ENCODE measurements around the gene TRAK2. TPM values are rescaled to one million over a fixed set of nuclear protein-coding genes. Genes with fewer than 3 reads are reported as not detected.

Gene TRAK2
- total and polyA plus RNA-seq, 2 experiments from 2014 or later: 6.7 to 17.0 TPM

DNA sequence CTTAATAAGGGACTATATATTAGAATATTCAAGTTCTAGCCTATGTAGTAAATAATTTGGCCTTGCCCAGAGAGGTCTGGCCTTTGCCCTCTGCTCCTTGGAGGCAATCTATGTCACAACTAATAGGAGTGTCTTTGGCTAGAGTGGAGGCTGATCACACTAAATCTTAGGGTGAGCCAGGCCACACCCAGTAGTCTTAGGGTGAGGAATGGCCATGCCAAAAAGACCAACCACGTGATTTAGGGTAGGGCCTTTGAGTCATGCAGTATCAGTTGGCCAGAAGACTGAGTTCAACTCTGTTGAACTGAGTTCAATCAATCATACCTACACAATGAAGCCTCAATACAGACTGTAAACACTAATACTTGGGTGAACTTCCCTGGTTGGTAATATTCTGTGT lies 68.1 kb downstream of the TRAK2 start:
- Mint-ChIP-seq H3K9me3 (no peaks in the 10 kb centered on the region), H3K4me3 (no peak overlapping the region), H3K36me3 (ENCODE audit: low read depth) (peaks cover 15% of the 10 kb centered on the region), H3K27ac (no peak overlapping the region), H3K27me3 (ENCODE audit: insufficient read depth, low read depth, poor library complexity) (peaks cover 2% of the 10 kb centered on the region), H3K4me1 (peaks cover 11% of the 10 kb centered on the region)
- peaks cover 5% of the 10 kb centered on the region; the same call in 1 of the 2 replicates for H3K4me1 ChIP-seq (ENCODE audit: insufficient read depth)
- H3F3A ChIP-seq (replicated peaks; ENCODE audit: low read depth): no peaks in the 10 kb centered on the region
- no peaks in the 10 kb centered on the region for H3K79me2 ChIP-seq (replicated peaks; ENCODE audit: insufficient read depth)
- H3K27me3 ChIP-seq (ENCODE audit: insufficient read depth): no peaks in the 10 kb centered on the region
- no peak overlapping the region for H3K4me3 ChIP-seq
- no peaks in the 10 kb centered on the region for H4K20me1 ChIP-seq (replicated peaks; ENCODE audit: insufficient read depth)
- no peaks in the 10 kb centered on the region for H3K9me2 ChIP-seq (ENCODE audit: insufficient read depth)
- no peak overlapping the region for H2AFZ ChIP-seq
- no peak overlapping the region for H3K4me2 ChIP-seq
- DNase-seq (ENCODE audit: low spot score): no peak
- TF ChIP-seq CREB1 (CRISPR knock-in tag; IDR thresholded peaks at IDR 0.05; ENCODE audit: low read depth) (no peak), POLR2AphosphoS5 (IDR thresholded peaks at IDR 0.05; ENCODE audit: low read depth) (no peak), EZH2 (IDR thresholded peaks at IDR 0.05; ENCODE audit: low read depth, unreplicated experiment) (no peak), ZNF114 (CRISPR knock-in tag; IDR thresholded peaks at IDR 0.05) (no peak), JUNB (IDR thresholded peaks at IDR 0.05; ENCODE audit: unreplicated experiment) (no peak), ZNF331 (CRISPR knock-in tag; IDR thresholded peaks at IDR 0.05; ENCODE audit: low read depth) (no peak), STAT1 (IDR thresholded peaks at IDR 0.05; ENCODE audit: unreplicated experiment) (no peak), NANOG (IDR thresholded peaks at IDR 0.05; ENCODE audit: borderline replicate concordance) (no peak)
- TF ChIP-seq, protein P1, sequence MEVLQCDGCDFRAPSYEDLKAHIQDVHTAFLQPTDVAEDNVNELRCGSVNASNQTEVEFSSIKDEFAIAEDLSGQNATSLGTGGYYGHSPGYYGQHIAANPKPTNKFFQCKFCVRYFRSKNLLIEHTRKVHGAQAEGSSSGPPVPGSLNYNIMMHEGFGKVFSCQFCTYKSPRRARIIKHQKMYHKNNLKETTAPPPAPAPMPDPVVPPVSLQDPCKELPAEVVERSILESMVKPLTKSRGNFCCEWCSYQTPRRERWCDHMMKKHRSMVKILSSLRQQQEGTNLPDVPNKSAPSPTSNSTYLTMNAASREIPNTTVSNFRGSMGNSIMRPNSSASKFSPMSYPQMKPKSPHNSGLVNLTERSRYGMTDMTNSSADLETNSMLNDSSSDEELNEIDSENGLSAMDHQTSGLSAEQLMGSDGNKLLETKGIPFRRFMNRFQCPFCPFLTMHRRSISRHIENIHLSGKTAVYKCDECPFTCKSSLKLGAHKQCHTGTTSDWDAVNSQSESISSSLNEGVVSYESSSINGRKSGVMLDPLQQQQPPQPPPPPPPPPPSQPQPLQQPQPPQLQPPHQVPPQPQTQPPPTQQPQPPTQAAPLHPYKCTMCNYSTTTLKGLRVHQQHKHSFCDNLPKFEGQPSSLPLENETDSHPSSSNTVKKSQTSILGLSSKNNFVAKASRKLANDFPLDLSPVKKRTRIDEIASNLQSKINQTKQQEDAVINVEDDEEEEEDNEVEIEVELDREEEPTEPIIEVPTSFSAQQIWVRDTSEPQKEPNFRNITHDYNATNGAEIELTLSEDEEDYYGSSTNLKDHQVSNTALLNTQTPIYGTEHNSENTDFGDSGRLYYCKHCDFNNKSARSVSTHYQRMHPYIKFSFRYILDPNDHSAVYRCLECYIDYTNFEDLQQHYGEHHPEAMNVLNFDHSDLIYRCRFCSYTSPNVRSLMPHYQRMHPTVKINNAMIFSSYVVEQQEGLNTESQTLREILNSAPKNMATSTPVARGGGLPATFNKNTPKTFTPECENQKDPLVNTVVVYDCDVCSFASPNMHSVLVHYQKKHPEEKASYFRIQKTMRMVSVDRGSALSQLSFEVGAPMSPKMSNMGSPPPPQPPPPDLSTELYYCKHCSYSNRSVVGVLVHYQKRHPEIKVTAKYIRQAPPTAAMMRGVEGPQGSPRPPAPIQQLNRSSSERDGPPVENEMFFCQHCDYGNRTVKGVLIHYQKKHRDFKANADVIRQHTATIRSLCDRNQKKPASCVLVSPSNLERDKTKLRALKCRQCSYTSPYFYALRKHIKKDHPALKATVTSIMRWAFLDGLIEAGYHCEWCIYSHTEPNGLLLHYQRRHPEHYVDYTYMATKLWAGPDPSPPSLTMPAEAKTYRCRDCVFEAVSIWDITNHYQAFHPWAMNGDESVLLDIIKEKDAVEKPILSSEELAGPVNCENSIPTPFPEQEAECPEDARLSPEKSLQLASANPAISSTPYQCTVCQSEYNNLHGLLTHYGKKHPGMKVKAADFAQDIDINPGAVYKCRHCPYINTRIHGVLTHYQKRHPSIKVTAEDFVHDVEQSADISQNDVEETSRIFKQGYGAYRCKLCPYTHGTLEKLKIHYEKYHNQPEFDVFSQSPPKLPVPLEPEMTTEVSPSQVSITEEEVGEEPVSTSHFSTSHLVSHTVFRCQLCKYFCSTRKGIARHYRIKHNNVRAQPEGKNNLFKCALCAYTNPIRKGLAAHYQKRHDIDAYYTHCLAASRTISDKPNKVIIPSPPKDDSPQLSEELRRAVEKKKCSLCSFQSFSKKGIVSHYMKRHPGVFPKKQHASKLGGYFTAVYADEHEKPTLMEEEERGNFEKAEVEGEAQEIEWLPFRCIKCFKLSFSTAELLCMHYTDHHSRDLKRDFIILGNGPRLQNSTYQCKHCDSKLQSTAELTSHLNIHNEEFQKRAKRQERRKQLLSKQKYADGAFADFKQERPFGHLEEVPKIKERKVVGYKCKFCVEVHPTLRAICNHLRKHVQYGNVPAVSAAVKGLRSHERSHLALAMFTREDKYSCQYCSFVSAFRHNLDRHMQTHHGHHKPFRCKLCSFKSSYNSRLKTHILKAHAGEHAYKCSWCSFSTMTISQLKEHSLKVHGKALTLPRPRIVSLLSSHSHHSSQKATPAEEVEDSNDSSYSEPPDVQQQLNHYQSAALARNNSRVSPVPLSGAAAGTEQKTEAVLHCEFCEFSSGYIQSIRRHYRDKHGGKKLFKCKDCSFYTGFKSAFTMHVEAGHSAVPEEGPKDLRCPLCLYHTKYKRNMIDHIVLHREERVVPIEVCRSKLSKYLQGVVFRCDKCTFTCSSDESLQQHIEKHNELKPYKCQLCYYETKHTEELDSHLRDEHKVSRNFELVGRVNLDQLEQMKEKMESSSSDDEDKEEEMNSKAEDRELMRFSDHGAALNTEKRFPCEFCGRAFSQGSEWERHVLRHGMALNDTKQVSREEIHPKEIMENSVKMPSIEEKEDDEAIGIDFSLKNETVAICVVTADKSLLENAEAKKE (CRISPR knock-in tag; IDR thresholded peaks at IDR 0.05): no peak
- TF ChIP-seq, protein P2, sequence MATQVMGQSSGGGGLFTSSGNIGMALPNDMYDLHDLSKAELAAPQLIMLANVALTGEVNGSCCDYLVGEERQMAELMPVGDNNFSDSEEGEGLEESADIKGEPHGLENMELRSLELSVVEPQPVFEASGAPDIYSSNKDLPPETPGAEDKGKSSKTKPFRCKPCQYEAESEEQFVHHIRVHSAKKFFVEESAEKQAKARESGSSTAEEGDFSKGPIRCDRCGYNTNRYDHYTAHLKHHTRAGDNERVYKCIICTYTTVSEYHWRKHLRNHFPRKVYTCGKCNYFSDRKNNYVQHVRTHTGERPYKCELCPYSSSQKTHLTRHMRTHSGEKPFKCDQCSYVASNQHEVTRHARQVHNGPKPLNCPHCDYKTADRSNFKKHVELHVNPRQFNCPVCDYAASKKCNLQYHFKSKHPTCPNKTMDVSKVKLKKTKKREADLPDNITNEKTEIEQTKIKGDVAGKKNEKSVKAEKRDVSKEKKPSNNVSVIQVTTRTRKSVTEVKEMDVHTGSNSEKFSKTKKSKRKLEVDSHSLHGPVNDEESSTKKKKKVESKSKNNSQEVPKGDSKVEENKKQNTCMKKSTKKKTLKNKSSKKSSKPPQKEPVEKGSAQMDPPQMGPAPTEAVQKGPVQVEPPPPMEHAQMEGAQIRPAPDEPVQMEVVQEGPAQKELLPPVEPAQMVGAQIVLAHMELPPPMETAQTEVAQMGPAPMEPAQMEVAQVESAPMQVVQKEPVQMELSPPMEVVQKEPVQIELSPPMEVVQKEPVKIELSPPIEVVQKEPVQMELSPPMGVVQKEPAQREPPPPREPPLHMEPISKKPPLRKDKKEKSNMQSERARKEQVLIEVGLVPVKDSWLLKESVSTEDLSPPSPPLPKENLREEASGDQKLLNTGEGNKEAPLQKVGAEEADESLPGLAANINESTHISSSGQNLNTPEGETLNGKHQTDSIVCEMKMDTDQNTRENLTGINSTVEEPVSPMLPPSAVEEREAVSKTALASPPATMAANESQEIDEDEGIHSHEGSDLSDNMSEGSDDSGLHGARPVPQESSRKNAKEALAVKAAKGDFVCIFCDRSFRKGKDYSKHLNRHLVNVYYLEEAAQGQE (IDR thresholded peaks at IDR 0.05; ENCODE audit: unreplicated experiment): no peak
- TF ChIP-seq, protein P3, sequence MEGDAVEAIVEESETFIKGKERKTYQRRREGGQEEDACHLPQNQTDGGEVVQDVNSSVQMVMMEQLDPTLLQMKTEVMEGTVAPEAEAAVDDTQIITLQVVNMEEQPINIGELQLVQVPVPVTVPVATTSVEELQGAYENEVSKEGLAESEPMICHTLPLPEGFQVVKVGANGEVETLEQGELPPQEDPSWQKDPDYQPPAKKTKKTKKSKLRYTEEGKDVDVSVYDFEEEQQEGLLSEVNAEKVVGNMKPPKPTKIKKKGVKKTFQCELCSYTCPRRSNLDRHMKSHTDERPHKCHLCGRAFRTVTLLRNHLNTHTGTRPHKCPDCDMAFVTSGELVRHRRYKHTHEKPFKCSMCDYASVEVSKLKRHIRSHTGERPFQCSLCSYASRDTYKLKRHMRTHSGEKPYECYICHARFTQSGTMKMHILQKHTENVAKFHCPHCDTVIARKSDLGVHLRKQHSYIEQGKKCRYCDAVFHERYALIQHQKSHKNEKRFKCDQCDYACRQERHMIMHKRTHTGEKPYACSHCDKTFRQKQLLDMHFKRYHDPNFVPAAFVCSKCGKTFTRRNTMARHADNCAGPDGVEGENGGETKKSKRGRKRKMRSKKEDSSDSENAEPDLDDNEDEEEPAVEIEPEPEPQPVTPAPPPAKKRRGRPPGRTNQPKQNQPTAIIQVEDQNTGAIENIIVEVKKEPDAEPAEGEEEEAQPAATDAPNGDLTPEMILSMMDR (conservative IDR thresholded peaks at IDR 0.05; ENCODE audit: low read depth in 2 of 2): no peak
- TF ChIP-seq, protein P4, sequence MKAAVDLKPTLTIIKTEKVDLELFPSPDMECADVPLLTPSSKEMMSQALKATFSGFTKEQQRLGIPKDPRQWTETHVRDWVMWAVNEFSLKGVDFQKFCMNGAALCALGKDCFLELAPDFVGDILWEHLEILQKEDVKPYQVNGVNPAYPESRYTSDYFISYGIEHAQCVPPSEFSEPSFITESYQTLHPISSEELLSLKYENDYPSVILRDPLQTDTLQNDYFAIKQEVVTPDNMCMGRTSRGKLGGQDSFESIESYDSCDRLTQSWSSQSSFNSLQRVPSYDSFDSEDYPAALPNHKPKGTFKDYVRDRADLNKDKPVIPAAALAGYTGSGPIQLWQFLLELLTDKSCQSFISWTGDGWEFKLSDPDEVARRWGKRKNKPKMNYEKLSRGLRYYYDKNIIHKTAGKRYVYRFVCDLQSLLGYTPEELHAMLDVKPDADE (IDR thresholded peaks at IDR 0.05): no peak
- ATAC-seq: no peak
- H3K36me3 ChIP-seq (ENCODE audit: insufficient read depth): peaks cover 6% of the 10 kb centered on the region
- H3K27ac ChIP-seq (ENCODE audit: low read depth): no peak overlapping the region

All from GM23338 (cell line).